ENCODE measurements around the gene KCP.

Gene KCP

GRCh38 chr7:128931965-128932861, 21.7 kb upstream of the KCP start:
- peaks cover 47% of the 10 kb centered on the region for H3K27me3 Mint-ChIP-seq (ENCODE audit: low read depth)
- H3K36me3 Mint-ChIP-seq (ENCODE audit: low read depth) = no peaks in the 10 kb centered on the region
- H3K4me1 Mint-ChIP-seq = peaks cover 11% of the 10 kb centered on the region
- no peaks in the 10 kb centered on the region for H3K9me3 Mint-ChIP-seq
- no peak overlapping the region for H3K4me3 Mint-ChIP-seq
- H3K27ac Mint-ChIP-seq = no peak overlapping the region
- no peak for TF ChIP-seq CTCF (IDR thresholded peaks at IDR 0.05; ENCODE audit: unreplicated experiment in 3 of 3)

- Mint-ChIP-seq H3K4me1 (peaks cover 6% of the 10 kb centered on the region), H3K36me3 (ENCODE audit: low read depth) (no peaks in the 10 kb centered on the region), H3K27ac (no peak overlapping the region), H3K4me3 (no peak overlapping the region), H3K9me3 (no peaks in the 10 kb centered on the region), H3K27me3 (ENCODE audit: low read depth) (peaks cover 38% of the 10 kb centered on the region)
- TF ChIP-seq CTCF (IDR thresholded peaks at IDR 0.05; ENCODE audit: unreplicated experiment in 3 of 3) = no peak
Measured at GRCh38 chr7:128931190-128931798, 20.8 kb upstream of the KCP start.

- H3K4me1 Mint-ChIP-seq = peaks cover 6% of the 10 kb centered on the region
- H3K27me3 Mint-ChIP-seq (ENCODE audit: low read depth) = peaks cover 22% of the 10 kb centered on the region
- no peaks in the 10 kb centered on the region for H3K9me3 Mint-ChIP-seq
- no peak for TF ChIP-seq CTCF (IDR thresholded peaks at IDR 0.05; ENCODE audit: unreplicated experiment in 3 of 3)
- no peak overlapping the region for H3K27ac Mint-ChIP-seq
- no peaks in the 10 kb centered on the region for H3K36me3 Mint-ChIP-seq (ENCODE audit: low read depth)
- no peak overlapping the region for H3K4me3 Mint-ChIP-seq
Measured at GRCh38 chr7:128928882-128929788, 18.6 kb upstream of the KCP start.

GRCh38 chr7:128928159-128928813, 17.8 kb upstream of the KCP start:
- Mint-ChIP-seq H3K4me3 (no peak overlapping the region), H3K4me1 (peaks cover 3% of the 10 kb centered on the region), H3K27ac (no peak overlapping the region), H3K9me3 (no peaks in the 10 kb centered on the region), H3K27me3 (ENCODE audit: low read depth) (peaks cover 15% of the 10 kb centered on the region), H3K36me3 (ENCODE audit: low read depth) (no peaks in the 10 kb centered on the region)
- TF ChIP-seq CTCF (IDR thresholded peaks at IDR 0.05; ENCODE audit: unreplicated experiment in 3 of 3) = no peak

- H3K4me1 Mint-ChIP-seq = peaks cover 12% of the 10 kb centered on the region
- TF ChIP-seq CTCF (IDR thresholded peaks at IDR 0.05; ENCODE audit: unreplicated experiment in 3 of 3) = no peak
- H3K4me3 Mint-ChIP-seq = no peak overlapping the region
Measured at GRCh38 chr7:128924707-128925588, 14.4 kb upstream of the KCP start.

More at GRCh38 chr7:128924707-128925588, 14.4 kb upstream of the KCP start:
- H3K27me3 Mint-ChIP-seq (ENCODE audit: low read depth) = peaks cover 34% of the 10 kb centered on the region
- H3K27ac Mint-ChIP-seq = no peak overlapping the region
- no peaks in the 10 kb centered on the region for H3K36me3 Mint-ChIP-seq (ENCODE audit: low read depth)
- no peaks in the 10 kb centered on the region for H3K9me3 Mint-ChIP-seq

All from nephron (organoid).